Measurements from ENCODE around the gene ACSL3. TPM values are rescaled to one million over a fixed set of nuclear protein-coding genes. Genes with fewer than 3 reads are reported as not detected.

The ACSL3 gene
- total RNA-seq, 2 donors from 2014 or later, result 116 to 162 TPM

- TF ChIP-seq CTCF (IDR thresholded peaks at IDR 0.05), result no peak
- Histone ChIP-seq H3K27ac (peak overlapping the region; percentile 62), H3K4me3 (no peak overlapping the region), H3K27me3 (no peaks in the 10 kb centered on the region), H3K36me3 (no peaks in the 10 kb centered on the region), H3K9ac (ENCODE audit: low read depth in 2 of 2, low read length in 2 of 2) (peak overlapping the region in 1 of 2 donors; percentile 60), H3K4me1 (no peaks in the 10 kb centered on the region), H3K9me3 (no peaks in the 10 kb centered on the region)
- intact Hi-C loops (cut with DNase I), result no loop called here
- DNase-seq, result peak; percentile 40
Measured at GRCh38 chr2:222835143-222835822, 25.6 kb upstream of the ACSL3 start.

- intact Hi-C loops (cut with DNase I), result no loop called here
- no peak for DNase-seq
- Histone ChIP-seq H3K9ac (ENCODE audit: low read depth in 2 of 2, low read length in 2 of 2) (no peak overlapping the region), H3K27ac (no peak overlapping the region), H3K4me3 (no peak overlapping the region), H3K4me1 (no peaks in the 10 kb centered on the region), H3K27me3 (no peaks in the 10 kb centered on the region), H3K36me3 (no peaks in the 10 kb centered on the region), H3K9me3 (no peaks in the 10 kb centered on the region)
- no peak for TF ChIP-seq CTCF (IDR thresholded peaks at IDR 0.05)
Measured at GRCh38 chr2:222835823-222836151, 25.0 kb upstream of the ACSL3 start.

GRCh38 chr2:222837643-222838056 is 23.2 kb upstream of the ACSL3 start:
- Histone ChIP-seq H3K9me3 (no peaks in the 10 kb centered on the region), H3K36me3 (no peaks in the 10 kb centered on the region), H3K27me3 (no peaks in the 10 kb centered on the region), H3K4me1 (peaks cover 3% of the 10 kb centered on the region), H3K27ac (no peak overlapping the region), H3K9ac (ENCODE audit: low read depth in 2 of 2, low read length in 2 of 2) (no peak overlapping the region), H3K4me3 (no peak overlapping the region)
- intact Hi-C loops (cut with DNase I), result no loop called here
- no peak for TF ChIP-seq CTCF (IDR thresholded peaks at IDR 0.05)
- DNase-seq, result no peak

- H3K9me3 ChIP-seq, result no peaks in the 10 kb centered on the region
- H3K27ac ChIP-seq, result no peak overlapping the region
- H3K27me3 ChIP-seq, result no peaks in the 10 kb centered on the region
- no peak overlapping the region for H3K9ac ChIP-seq (ENCODE audit: low read depth in 2 of 2, low read length in 2 of 2)
- no peak for DNase-seq
- H3K4me1 ChIP-seq, result peaks cover 3% of the 10 kb centered on the region
- H3K36me3 ChIP-seq, result no peaks in the 10 kb centered on the region
- intact Hi-C loops (cut with DNase I), result no loop called here
- no peak for TF ChIP-seq CTCF (IDR thresholded peaks at IDR 0.05)
- H3K4me3 ChIP-seq, result no peak overlapping the region
Measured at GRCh38 chr2:222840060-222840802, 20.6 kb upstream of the ACSL3 start.

GRCh38 chr2:222842491-222843174 is 18.2 kb upstream of the ACSL3 start:
- intact Hi-C loops (cut with DNase I), result no loop called here
- Histone ChIP-seq H3K36me3 (no peaks in the 10 kb centered on the region), H3K27me3 (no peaks in the 10 kb centered on the region), H3K9me3 (no peaks in the 10 kb centered on the region), H3K4me3 (no peak overlapping the region), H3K27ac (peak overlapping the region; percentile 19), H3K4me1 (peaks cover 3% of the 10 kb centered on the region), H3K9ac (ENCODE audit: low read depth in 2 of 2, low read length in 2 of 2) (no peak overlapping the region)
- no peak for DNase-seq
- TF ChIP-seq CTCF (IDR thresholded peaks at IDR 0.05), result no peak
